ENCODE results near the gene SNAPC4. TPM values are rescaled to one million over a fixed set of nuclear protein-coding genes. Genes with fewer than 3 reads are reported as not detected.
"Not testable (repeated sequence)": the region's sequence is repeated elsewhere in the genome, so short reads cannot be mapped to it uniquely, and the experiment has no call there.

Gene SNAPC4
- total and polyA plus RNA-seq, 3 donors from 2014 or later, result 21.2 to 35.9 (median 29.5) TPM

GRCh38 chr9:136429683-136430491 lies 29.9 kb upstream of the SNAPC4 start:
- DNase-seq, result no peak
- 84 to 87% methylated on average over 28 to 32 of the region's 32 CpGs for WGBS, 2 donors
- intact Hi-C loops (cut with DNase I; ENCODE audit: low total_unique reads), result no loop called here
- Histone ChIP-seq H3K4me1 (no peaks in the 10 kb centered on the region), H3K9me3 (no peaks in the 10 kb centered on the region), H3K27me3 (no peaks in the 10 kb centered on the region), H3K36me3 (ENCODE audit: low read depth, missing control alignments) (no peaks in the 10 kb centered on the region), H3K4me3 (no peak overlapping the region), H3K27ac (no peak overlapping the region)
- no peak for TF ChIP-seq CTCF (IDR thresholded peaks at IDR 0.05)
- TF ChIP-seq POLR2A (IDR thresholded peaks at IDR 0.05), result no peak

GRCh38 chr9:136429075-136429628 lies 29.2 kb upstream of the SNAPC4 start:
- TF ChIP-seq POLR2A (IDR thresholded peaks at IDR 0.05) (no peak), CTCF (IDR thresholded peaks at IDR 0.05) (no peak)
- Histone ChIP-seq H3K4me3 (no peak overlapping the region), H3K4me1 (no peaks in the 10 kb centered on the region), H3K27me3 (no peaks in the 10 kb centered on the region), H3K36me3 (ENCODE audit: low read depth, missing control alignments) (no peaks in the 10 kb centered on the region), H3K27ac (no peak overlapping the region), H3K9me3 (no peaks in the 10 kb centered on the region)
- DNase-seq, result no peak
- intact Hi-C loops (cut with DNase I; ENCODE audit: low total_unique reads), result no loop called here
- WGBS, 2 donors, result 89% methylated on average over 12 to 21 of the region's 21 CpGs

- Histone ChIP-seq H3K36me3 (ENCODE audit: low read depth, missing control alignments) (no peaks in the 10 kb centered on the region), H3K4me1 (no peaks in the 10 kb centered on the region)
These were observed 26.8 kb upstream of the SNAPC4 start for GRCh38 chr9:136426787-136427186.

GRCh38 chr9:136425367-136425766 lies 25.4 kb upstream of the SNAPC4 start:
- intact Hi-C loops (cut with DNase I; ENCODE audit: low total_unique reads); H3K4me3 ChIP-seq; H3K4me1 ChIP-seq; DNase-seq; H3K27ac ChIP-seq; H3K27me3 ChIP-seq; H3K36me3 ChIP-seq (ENCODE audit: low read depth, missing control alignments); H3K9me3 ChIP-seq: not testable (repeated sequence)
- 82 to 86% methylated on average over 7 of the region's 7 CpGs for WGBS, 2 donors

More at GRCh38 chr9:136426787-136427186, 26.8 kb upstream of the SNAPC4 start:
- H3K9me3 ChIP-seq, result no peaks in the 10 kb centered on the region
- no peak overlapping the region for H3K4me3 ChIP-seq
- WGBS, 2 donors, result 89 to 96% methylated on average over 12 of the region's 12 CpGs
- intact Hi-C loops (cut with DNase I; ENCODE audit: low total_unique reads), result no loop called here
- DNase-seq, result no peak
- H3K27me3 ChIP-seq, result no peaks in the 10 kb centered on the region
- TF ChIP-seq CTCF (IDR thresholded peaks at IDR 0.05), result no peak
- TF ChIP-seq POLR2A (IDR thresholded peaks at IDR 0.05), result no peak
- no peak overlapping the region for H3K27ac ChIP-seq

GRCh38 chr9:136424750-136425362 lies 24.9 kb upstream of the SNAPC4 start:
- Histone ChIP-seq H3K9me3 (no peaks in the 10 kb centered on the region), H3K4me3 (no peak overlapping the region), H3K4me1 (no peaks in the 10 kb centered on the region), H3K27ac (no peak overlapping the region), H3K36me3 (ENCODE audit: low read depth, missing control alignments) (no peaks in the 10 kb centered on the region), H3K27me3 (no peaks in the 10 kb centered on the region)
- no peak for TF ChIP-seq CTCF (IDR thresholded peaks at IDR 0.05)
- no peak for TF ChIP-seq POLR2A (IDR thresholded peaks at IDR 0.05)
- 87 to 91% methylated on average over 19 to 27 of the region's 27 CpGs for WGBS, 2 donors
- DNase-seq, result no peak
- intact Hi-C loops (cut with DNase I; ENCODE audit: low total_unique reads), result no loop called here

All from testis (tissue), 3 donors.